GM23338 (cell line): ENCODE results near the gene GHRHR. TPM values are rescaled to one million over a fixed set of nuclear protein-coding genes. Genes with fewer than 3 reads are reported as not detected.

Source experiments
- ATAC-seq: fragments of 200-7000 bp; cut with Tn5 transposase; 3 replicates; pipeline ENCODE4 v1.9.1; 2020
- DNase-seq: peaks from one replicate; pipeline ENCODE4 v3.0.0-alpha.2; 2015; ENCODE audit warnings: low spot score
- H2AFZ ChIP-seq: fragments of 200-600 bp; sonication (generic); 2 replicates; pipeline ENCODE4 v1.8.0; 2016; ENCODE audit warnings: antibody characterized with exemption, mild to moderate bottlenecking, moderate library complexity
- H3F3A ChIP-seq: fragments of 200-600 bp; sonication (generic); replicated peaks from 2 replicates; pipeline ENCODE4 v1.8.0; 2017; ENCODE audit warnings: antibody characterized with exemption, mixed run types, low read depth
- H3K27ac ChIP-seq: fragments of 200-600 bp; sonication (generic); 2 replicates; pipeline ENCODE4 v1.6.1; 2016; ENCODE audit warnings: low read depth
- H3K27me3 ChIP-seq: fragments of 200-600 bp; sonication (generic); 2 replicates; pipeline ENCODE4 v1.8.0; 2016; ENCODE audit warnings: mild to moderate bottlenecking, mixed run types, moderate library complexity; ENCODE audit not compliant: insufficient read depth
- H3K36me3 ChIP-seq: fragments of 200-600 bp; sonication (generic); 2 replicates; pipeline ENCODE4 v1.8.0; 2016; ENCODE audit warnings: mild to moderate bottlenecking; ENCODE audit not compliant: insufficient read depth
- H3K4me1 ChIP-seq: fragments of 200-600 bp; sonication (generic); 2 replicates; pipeline ENCODE4 v1.8.0; 2016; ENCODE audit warnings: mild to moderate bottlenecking, moderate library complexity; ENCODE audit not compliant: insufficient read depth
- H3K4me2 ChIP-seq: fragments of 200-600 bp; sonication (generic); 2 replicates; pipeline ENCODE4 v1.7.1; 2017; ENCODE audit warnings: mixed run types
- H3K4me3 ChIP-seq: fragments of 200-600 bp; sonication (generic); 2 replicates; pipeline ENCODE4 v1.6.1; 2016; ENCODE audit warnings: mixed run types
- H3K79me2 ChIP-seq: fragments of 200-600 bp; sonication (generic); replicated peaks from 2 replicates; pipeline ENCODE4 v1.8.0; 2017; ENCODE audit warnings: mild to moderate bottlenecking; ENCODE audit not compliant: insufficient read depth
- H3K9me2 ChIP-seq: fragments of 200-600 bp; sonication (generic); 2 replicates; pipeline ENCODE4 v1.8.0; 2017; ENCODE audit not compliant: insufficient read depth
- H4K20me1 ChIP-seq: fragments of 200-600 bp; sonication (generic); replicated peaks from 2 replicates; pipeline ENCODE4 v1.8.0; 2017; ENCODE audit warnings: mild to moderate bottlenecking; ENCODE audit not compliant: insufficient read depth
- H3K27ac Mint-ChIP-seq: 2 replicates; pipeline ENCODE4 v1.8.0; 2020; ENCODE audit warnings: inconsistent platforms, mild to moderate bottlenecking, moderate library complexity, mixed read lengths
- H3K27me3 Mint-ChIP-seq: 3 replicates; pipeline ENCODE4 v1.8.0; 2022; ENCODE audit warnings: low read depth, mild to moderate bottlenecking, moderate library complexity, mixed read lengths, inconsistent platforms; ENCODE audit not compliant: insufficient read depth, poor library complexity
- H3K36me3 Mint-ChIP-seq: 3 replicates; pipeline ENCODE4 v1.8.0; 2021; ENCODE audit warnings: low read depth, mild to moderate bottlenecking, inconsistent platforms, moderate library complexity, mixed read lengths
- H3K4me1 Mint-ChIP-seq: 3 replicates; pipeline ENCODE4 v1.8.0; 2020; ENCODE audit warnings: mild to moderate bottlenecking, inconsistent platforms, mixed read lengths
- H3K4me3 Mint-ChIP-seq: 3 replicates; pipeline ENCODE4 v1.8.0; 2021; ENCODE audit warnings: moderate library complexity, mild to moderate bottlenecking, inconsistent platforms, mixed read lengths
- H3K9me3 Mint-ChIP-seq: 3 replicates; pipeline ENCODE4 v1.8.0; 2020; ENCODE audit warnings: moderate library complexity, mild to moderate bottlenecking, inconsistent platforms, mixed read lengths
- EZH2phosphoT487 ChIP-seq: fragments of 200-600 bp; sonication (generic); IDR thresholded peaks from one replicate; pipeline ENCODE4 v1.8.1; 2018; ENCODE audit warnings: antibody characterized with exemption; ENCODE audit not compliant: unreplicated experiment
- JUNB ChIP-seq: IDR thresholded peaks from one replicate; pipeline ENCODE4 v1.6.1; 2016; ENCODE audit warnings: antibody characterized with exemption; ENCODE audit not compliant: unreplicated experiment
- NANOG ChIP-seq: IDR thresholded peaks from 2 replicates; pipeline ENCODE4 v1.6.1; 2016; ENCODE audit warnings: antibody characterized with exemption, borderline replicate concordance
- STAT1 ChIP-seq: IDR thresholded peaks from one replicate; pipeline ENCODE4 v1.6.1; 2016; ENCODE audit warnings: antibody characterized with exemption; ENCODE audit not compliant: unreplicated experiment
- ZNF114 ChIP-seq: fragments of 250-450 bp; sonication (Bioruptor Pico); IDR thresholded peaks from 2 replicates; pipeline ENCODE4 v1.5.0; 2020; ENCODE audit warnings: mild to moderate bottlenecking, moderate library complexity
- ZNF331 ChIP-seq: fragments of 250-450 bp; sonication (Bioruptor Pico); IDR thresholded peaks from 2 replicates; pipeline ENCODE4 v1.5.0; 2020; ENCODE audit warnings: low read depth, mild to moderate bottlenecking, moderate library complexity
- polyA plus RNA-seq: library from polyadenylated mRNA; unstranded; fragments of >200 nt; fragmentation: Nextera tagmentation; extraction: Ambion mirVana; gene quantifications from 2 replicates; pipeline ENCODE4 v1.2.1, GENCODE V29; 2016
- total RNA-seq: library from RNA; depleted of rRNA; stranded (reverse); fragments of >200 nt; shearing (Covaris generic); gene quantifications from 2 replicates; pipeline ENCODE4 v1.2.3, GENCODE V29; 2014
- TF ChIP-seq, protein P1 (sequence below): fragments of 250-450 bp; sonication (Bioruptor Pico); IDR thresholded peaks from 2 replicates; pipeline ENCODE4 v1.5.0; 2020; ENCODE audit warnings: mild to moderate bottlenecking, moderate library complexity
- TF ChIP-seq, protein P2 (sequence below), 2 experiments: fragments of 200-600 bp in 1 of 2; sonication (generic) in 1 of 2; conservative IDR thresholded peaks; 2 replicates each; pipeline versions ENCODE4 v1.5.1 to v1.6.1; 2016 to 2017; ENCODE audit warnings: antibody characterized with exemption in 2 of 2, low read depth in 2 of 2, mild to moderate bottlenecking in 2 of 2, moderate library complexity in 1 of 2

Gene GHRHR
- total and polyA plus RNA-seq, 2 experiments from 2014 or later, result 2.2 TPM; not detected in 1

DNA sequence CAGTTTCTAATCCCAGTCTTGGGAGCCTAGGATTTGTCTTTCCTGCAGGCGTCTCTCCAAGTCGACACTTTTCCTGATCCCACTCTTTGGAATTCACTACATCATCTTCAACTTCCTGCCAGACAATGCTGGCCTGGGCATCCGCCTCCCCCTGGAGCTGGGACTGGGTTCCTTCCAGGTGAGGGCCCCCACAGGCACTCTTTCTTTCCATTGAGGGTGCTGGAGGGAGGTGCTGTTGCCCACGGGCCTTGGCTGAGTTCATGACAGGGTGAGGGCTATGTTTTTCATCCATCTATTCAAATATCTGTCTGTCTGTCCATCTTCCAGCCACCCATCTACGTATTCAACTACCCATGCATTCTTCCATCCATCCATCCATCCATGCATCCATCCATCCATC is 12.6 kb downstream of the GHRHR start (continued):
- TF ChIP-seq, protein P1, sequence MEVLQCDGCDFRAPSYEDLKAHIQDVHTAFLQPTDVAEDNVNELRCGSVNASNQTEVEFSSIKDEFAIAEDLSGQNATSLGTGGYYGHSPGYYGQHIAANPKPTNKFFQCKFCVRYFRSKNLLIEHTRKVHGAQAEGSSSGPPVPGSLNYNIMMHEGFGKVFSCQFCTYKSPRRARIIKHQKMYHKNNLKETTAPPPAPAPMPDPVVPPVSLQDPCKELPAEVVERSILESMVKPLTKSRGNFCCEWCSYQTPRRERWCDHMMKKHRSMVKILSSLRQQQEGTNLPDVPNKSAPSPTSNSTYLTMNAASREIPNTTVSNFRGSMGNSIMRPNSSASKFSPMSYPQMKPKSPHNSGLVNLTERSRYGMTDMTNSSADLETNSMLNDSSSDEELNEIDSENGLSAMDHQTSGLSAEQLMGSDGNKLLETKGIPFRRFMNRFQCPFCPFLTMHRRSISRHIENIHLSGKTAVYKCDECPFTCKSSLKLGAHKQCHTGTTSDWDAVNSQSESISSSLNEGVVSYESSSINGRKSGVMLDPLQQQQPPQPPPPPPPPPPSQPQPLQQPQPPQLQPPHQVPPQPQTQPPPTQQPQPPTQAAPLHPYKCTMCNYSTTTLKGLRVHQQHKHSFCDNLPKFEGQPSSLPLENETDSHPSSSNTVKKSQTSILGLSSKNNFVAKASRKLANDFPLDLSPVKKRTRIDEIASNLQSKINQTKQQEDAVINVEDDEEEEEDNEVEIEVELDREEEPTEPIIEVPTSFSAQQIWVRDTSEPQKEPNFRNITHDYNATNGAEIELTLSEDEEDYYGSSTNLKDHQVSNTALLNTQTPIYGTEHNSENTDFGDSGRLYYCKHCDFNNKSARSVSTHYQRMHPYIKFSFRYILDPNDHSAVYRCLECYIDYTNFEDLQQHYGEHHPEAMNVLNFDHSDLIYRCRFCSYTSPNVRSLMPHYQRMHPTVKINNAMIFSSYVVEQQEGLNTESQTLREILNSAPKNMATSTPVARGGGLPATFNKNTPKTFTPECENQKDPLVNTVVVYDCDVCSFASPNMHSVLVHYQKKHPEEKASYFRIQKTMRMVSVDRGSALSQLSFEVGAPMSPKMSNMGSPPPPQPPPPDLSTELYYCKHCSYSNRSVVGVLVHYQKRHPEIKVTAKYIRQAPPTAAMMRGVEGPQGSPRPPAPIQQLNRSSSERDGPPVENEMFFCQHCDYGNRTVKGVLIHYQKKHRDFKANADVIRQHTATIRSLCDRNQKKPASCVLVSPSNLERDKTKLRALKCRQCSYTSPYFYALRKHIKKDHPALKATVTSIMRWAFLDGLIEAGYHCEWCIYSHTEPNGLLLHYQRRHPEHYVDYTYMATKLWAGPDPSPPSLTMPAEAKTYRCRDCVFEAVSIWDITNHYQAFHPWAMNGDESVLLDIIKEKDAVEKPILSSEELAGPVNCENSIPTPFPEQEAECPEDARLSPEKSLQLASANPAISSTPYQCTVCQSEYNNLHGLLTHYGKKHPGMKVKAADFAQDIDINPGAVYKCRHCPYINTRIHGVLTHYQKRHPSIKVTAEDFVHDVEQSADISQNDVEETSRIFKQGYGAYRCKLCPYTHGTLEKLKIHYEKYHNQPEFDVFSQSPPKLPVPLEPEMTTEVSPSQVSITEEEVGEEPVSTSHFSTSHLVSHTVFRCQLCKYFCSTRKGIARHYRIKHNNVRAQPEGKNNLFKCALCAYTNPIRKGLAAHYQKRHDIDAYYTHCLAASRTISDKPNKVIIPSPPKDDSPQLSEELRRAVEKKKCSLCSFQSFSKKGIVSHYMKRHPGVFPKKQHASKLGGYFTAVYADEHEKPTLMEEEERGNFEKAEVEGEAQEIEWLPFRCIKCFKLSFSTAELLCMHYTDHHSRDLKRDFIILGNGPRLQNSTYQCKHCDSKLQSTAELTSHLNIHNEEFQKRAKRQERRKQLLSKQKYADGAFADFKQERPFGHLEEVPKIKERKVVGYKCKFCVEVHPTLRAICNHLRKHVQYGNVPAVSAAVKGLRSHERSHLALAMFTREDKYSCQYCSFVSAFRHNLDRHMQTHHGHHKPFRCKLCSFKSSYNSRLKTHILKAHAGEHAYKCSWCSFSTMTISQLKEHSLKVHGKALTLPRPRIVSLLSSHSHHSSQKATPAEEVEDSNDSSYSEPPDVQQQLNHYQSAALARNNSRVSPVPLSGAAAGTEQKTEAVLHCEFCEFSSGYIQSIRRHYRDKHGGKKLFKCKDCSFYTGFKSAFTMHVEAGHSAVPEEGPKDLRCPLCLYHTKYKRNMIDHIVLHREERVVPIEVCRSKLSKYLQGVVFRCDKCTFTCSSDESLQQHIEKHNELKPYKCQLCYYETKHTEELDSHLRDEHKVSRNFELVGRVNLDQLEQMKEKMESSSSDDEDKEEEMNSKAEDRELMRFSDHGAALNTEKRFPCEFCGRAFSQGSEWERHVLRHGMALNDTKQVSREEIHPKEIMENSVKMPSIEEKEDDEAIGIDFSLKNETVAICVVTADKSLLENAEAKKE (CRISPR knock-in tag), result no peak
- TF ChIP-seq, protein P2, sequence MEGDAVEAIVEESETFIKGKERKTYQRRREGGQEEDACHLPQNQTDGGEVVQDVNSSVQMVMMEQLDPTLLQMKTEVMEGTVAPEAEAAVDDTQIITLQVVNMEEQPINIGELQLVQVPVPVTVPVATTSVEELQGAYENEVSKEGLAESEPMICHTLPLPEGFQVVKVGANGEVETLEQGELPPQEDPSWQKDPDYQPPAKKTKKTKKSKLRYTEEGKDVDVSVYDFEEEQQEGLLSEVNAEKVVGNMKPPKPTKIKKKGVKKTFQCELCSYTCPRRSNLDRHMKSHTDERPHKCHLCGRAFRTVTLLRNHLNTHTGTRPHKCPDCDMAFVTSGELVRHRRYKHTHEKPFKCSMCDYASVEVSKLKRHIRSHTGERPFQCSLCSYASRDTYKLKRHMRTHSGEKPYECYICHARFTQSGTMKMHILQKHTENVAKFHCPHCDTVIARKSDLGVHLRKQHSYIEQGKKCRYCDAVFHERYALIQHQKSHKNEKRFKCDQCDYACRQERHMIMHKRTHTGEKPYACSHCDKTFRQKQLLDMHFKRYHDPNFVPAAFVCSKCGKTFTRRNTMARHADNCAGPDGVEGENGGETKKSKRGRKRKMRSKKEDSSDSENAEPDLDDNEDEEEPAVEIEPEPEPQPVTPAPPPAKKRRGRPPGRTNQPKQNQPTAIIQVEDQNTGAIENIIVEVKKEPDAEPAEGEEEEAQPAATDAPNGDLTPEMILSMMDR (conservative IDR thresholded peaks at IDR 0.05; ENCODE audit: low read depth in 2 of 2), result no peak
- TF ChIP-seq ZNF331 (CRISPR knock-in tag), result no peak

DNA sequence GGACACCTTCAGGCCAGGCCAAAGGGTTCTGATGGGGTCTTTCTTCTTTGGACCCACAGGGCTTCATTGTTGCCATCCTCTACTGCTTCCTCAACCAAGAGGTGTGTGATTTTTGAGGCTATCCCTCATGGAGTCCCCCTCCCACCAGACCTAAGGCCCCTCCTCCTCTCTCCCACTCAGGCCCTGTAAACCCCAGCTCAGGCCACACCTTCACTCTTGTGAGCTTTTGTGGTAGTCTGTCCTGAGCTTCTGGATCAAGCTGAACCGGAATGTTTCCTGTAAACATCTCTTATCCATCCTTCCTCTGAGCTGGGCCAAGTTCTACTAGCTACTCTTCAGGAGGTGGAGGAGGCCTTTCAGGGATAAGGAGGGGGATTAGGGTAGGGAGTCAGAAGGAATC is 13.5 kb downstream of the GHRHR start:
- no peak for TF ChIP-seq JUNB
- TF ChIP-seq NANOG, result no peak
- TF ChIP-seq ZNF331 (CRISPR knock-in tag), result no peak
- no peak for TF ChIP-seq STAT1
- no peak for TF ChIP-seq ZNF114 (CRISPR knock-in tag)
- TF ChIP-seq EZH2phosphoT487, result no peak
- Mint-ChIP-seq H3K9me3 (no peaks in the 10 kb centered on the region), H3K27me3 (peaks cover 7% of the 10 kb centered on the region), H3K4me1 (peaks cover 6% of the 10 kb centered on the region), H3K4me3 (no peak overlapping the region), H3K27ac (no peak overlapping the region), H3K36me3 (no peaks in the 10 kb centered on the region)
- H3K9me2 ChIP-seq, result no peaks in the 10 kb centered on the region
- no peak overlapping the region for H3K27ac ChIP-seq
- no peak overlapping the region for H3K4me3 ChIP-seq
- H3K27me3 ChIP-seq, result no peaks in the 10 kb centered on the region
- H3K36me3 ChIP-seq, result no peaks in the 10 kb centered on the region
- H3F3A ChIP-seq, result no peaks in the 10 kb centered on the region
- no peak overlapping the region for H3K4me2 ChIP-seq
- peak overlapping the region; percentile 64 for H2AFZ ChIP-seq
- no peaks in the 10 kb centered on the region for H3K4me1 ChIP-seq
- DNase-seq (no peak), ATAC-seq (no peak)
- no peaks in the 10 kb centered on the region for H4K20me1 ChIP-seq
- H3K79me2 ChIP-seq, result no peaks in the 10 kb centered on the region
